Body of pancreas (tissue), 4 donors: ENCODE results near the gene ZNF219. TPM values are rescaled to one million over a fixed set of nuclear protein-coding genes. Genes with fewer than 3 reads are reported as not detected.

Source experiments
- ATAC-seq: fragments of 150-250 bp; one replicate; pipeline ENCODE4 v1.9.1; 2016
- DNase-seq, 4 donors: peaks; one replicate each; pipeline ENCODE4 v3.0.0-alpha.2; 2019
- H3K27ac ChIP-seq, 4 donors: fragments of 200-600 bp; sonication (generic); 1 replicate in 3 of 4; 2 replicates in 1 of 4; pipeline versions ENCODE4 v1.5.1 to v1.6.1; 2016 to 2019; ENCODE audit warnings: mild to moderate bottlenecking in 1 of 4, mixed read lengths in 1 of 4, moderate library complexity in 1 of 4
- H3K27me3 ChIP-seq, 2 donors: fragments of 200-600 bp; sonication (generic); one replicate each; pipeline ENCODE4 v1.6.0; 2016; ENCODE audit warnings: mild to moderate bottlenecking in 1 of 2
- H3K36me3 ChIP-seq, 2 donors: fragments of 200-600 bp; sonication (generic); replicated peaks in 1 of 2; 2 replicates each; pipeline ENCODE4 v1.5.1; 2016; ENCODE audit warnings: low read depth in 2 of 2; ENCODE audit not compliant: insufficient read depth in 1 of 2
- H3K4me1 ChIP-seq: fragments of 200-600 bp; sonication (generic); one replicate; pipeline ENCODE4 v1.6.0; 2016
- H3K4me3 ChIP-seq, 2 donors: fragments of 200-600 bp; sonication (generic); 1 replicate in 1 of 2; 2 replicates in 1 of 2; pipeline ENCODE4 v1.5.1; 2016 to 2019
- H3K9me3 ChIP-seq, 3 donors: fragments of 200-600 bp; sonication (generic); 1 replicate in 2 of 3; 2 replicates in 1 of 3; pipeline ENCODE4 v1.5.1; 2016
- CTCF ChIP-seq, 7 experiments: fragments of 450-650 bp in 4 of 7; fragments of 200-600 bp in 3 of 7; sonication (generic) in 3 of 7; IDR thresholded peaks; one replicate each; pipeline ENCODE4 v1.5.1; 2016 to 2019; ENCODE audit warnings: antibody characterized with exemption in 7 of 7
- POLR2A ChIP-seq, 3 donors: fragments of 450-650 bp; IDR thresholded peaks; one replicate each; pipeline ENCODE4 v1.6.1; 2016; ENCODE audit warnings: antibody characterized with exemption in 3 of 3, mild to moderate bottlenecking in 2 of 3
- WGBS, 2 donors: methylation state at CpG; one replicate each; pipeline ENCODE4 v1.1.5; 2017; 5-methylcytosine and 5-hydroxymethylcytosine counted together
- intact Hi-C: fragments of 100-400 bp; cut with DNase I; formaldehyde crosslinking; loops from one replicate; pipeline ENCODE4 v1.15.1; 2023
- total RNA-seq, 2 donors: library from RNA; depleted of rRNA; stranded (reverse); fragments of >200 nt; gene quantifications; one replicate each; pipeline ENCODE4 v1.1.0, GENCODE V29; 2016

The ZNF219 gene
- total RNA-seq, 2 donors from 2014 or later: 28.3 to 39.2 TPM

- Histone ChIP-seq H3K9me3 (no peaks in the 10 kb centered on the region), H3K4me3 (no peak overlapping the region), H3K27ac (peak overlapping the region; percentile 72 to 92 (median 86)), H3K4me1 (peaks cover 34% of the 10 kb centered on the region), H3K36me3 (no peaks in the 10 kb centered on the region), H3K27me3 (no peaks in the 10 kb centered on the region)
- 22 to 28% methylated on average over 10 of the region's 10 CpGs for WGBS, 2 donors
- intact Hi-C loops: no loop called here
- ATAC-seq (no peak), DNase-seq (no peak)
- TF ChIP-seq CTCF (IDR thresholded peaks at IDR 0.05): no peak
- peak in 2 of 3 donors; percentile 7 to 10 for TF ChIP-seq POLR2A (IDR thresholded peaks at IDR 0.05)
Measured at GRCh38 chr14:21096978-21097635, 1.3 kb downstream of the ZNF219 start.

GRCh38 chr14:21096438-21096837, 2.0 kb downstream of the ZNF219 start:
- DNase-seq: no peak
- intact Hi-C loops: no loop called here
- TF ChIP-seq CTCF (IDR thresholded peaks at IDR 0.05): no peak
- TF ChIP-seq POLR2A (IDR thresholded peaks at IDR 0.05): no peak
- H3K36me3 ChIP-seq: no peaks in the 10 kb centered on the region
- H3K4me1 ChIP-seq: peaks cover 37% of the 10 kb centered on the region
- 51 to 69% methylated on average over 3 of the region's 3 CpGs for WGBS, 2 donors
- H3K27ac ChIP-seq: peak overlapping the region in 3 of 4 donors; percentile 72 to 92 (median 86)
- ATAC-seq: no peak
- H3K4me3 ChIP-seq: no peak overlapping the region
- no peaks in the 10 kb centered on the region for H3K9me3 ChIP-seq
- no peaks in the 10 kb centered on the region for H3K27me3 ChIP-seq

GRCh38 chr14:21095430-21096205, 2.8 kb downstream of the ZNF219 start:
- Histone ChIP-seq H3K4me3 (no peak overlapping the region), H3K9me3 (no peaks in the 10 kb centered on the region), H3K27me3 (no peaks in the 10 kb centered on the region), H3K36me3 (no peaks in the 10 kb centered on the region), H3K27ac (peak overlapping the region in 2 of 4 donors; percentile 9 to 86), H3K4me1 (peaks cover 37% of the 10 kb centered on the region)
- 70 to 71% methylated on average over 6 of the region's 6 CpGs for WGBS, 2 donors
- ATAC-seq: no peak
- TF ChIP-seq CTCF (IDR thresholded peaks at IDR 0.05) (no peak), POLR2A (IDR thresholded peaks at IDR 0.05) (no peak)
- intact Hi-C loops: no loop called here
- no peak for DNase-seq

- no peaks in the 10 kb centered on the region for H3K9me3 ChIP-seq
- DNase-seq: no peak
- no peak for ATAC-seq
- no peaks in the 10 kb centered on the region for H3K36me3 ChIP-seq
- intact Hi-C loops: no loop called here
- H3K27me3 ChIP-seq: no peaks in the 10 kb centered on the region
- peaks cover 26% of the 10 kb centered on the region for H3K4me1 ChIP-seq
- WGBS, 2 donors: 63 to 65% methylated on average over 7 of the region's 7 CpGs
- H3K27ac ChIP-seq: peak overlapping the region in 1 of 4 donors; percentile 8
- no peak for TF ChIP-seq CTCF (IDR thresholded peaks at IDR 0.05)
- TF ChIP-seq POLR2A (IDR thresholded peaks at IDR 0.05): no peak
- H3K4me3 ChIP-seq: no peak overlapping the region
Measured at GRCh38 chr14:21093769-21094681, 4.4 kb downstream of the ZNF219 start.
